PC-3 (cell line): ENCODE results near the gene PLS3. TPM values are rescaled to one million over a fixed set of nuclear protein-coding genes. Genes with fewer than 3 reads are reported as not detected.

Source experiments
- ATAC-seq: fragments of 200-7000 bp; cut with Tn5 transposase; 2 replicates; pipeline ENCODE4 v1.9.1; 2020; ENCODE audit warnings: mild to moderate bottlenecking, moderate library complexity
- BruUV-seq: library from RNA; stranded (reverse); fragments of 400-500 nt; replicated peaks from 2 replicates; lab custom pipeline; 2021; lab: Mats Ljungman, UMichigan
- CTCF ChIA-PET: fragments of 300-600 bp; sonication (Branson Sonifier 250); formaldehyde crosslinking; loops from one replicate; lab custom pipeline; 2022; ENCODE audit warnings: antibody characterized with exemption; lab: Charles Lee
- POLR2A ChIA-PET: fragments of 300-600 bp; sonication (Branson Sonifier 250); formaldehyde crosslinking; loops from one replicate; lab custom pipeline; 2022; ENCODE audit warnings: antibody characterized with exemption; ENCODE audit not compliant: unreplicated experiment; lab: Charles Lee
- DNase-seq: peaks from one replicate; pipeline ENCODE4 v3.0.0-alpha.2; 2015
- H2AFZ ChIP-seq: fragments of 300-600 bp; sonication (generic); 2 replicates; pipeline ENCODE4 v1.6.0; 2016; ENCODE audit warnings: antibody characterized with exemption, low read length
- H3F3A ChIP-seq: fragments of 300-600 bp; sonication (generic); one replicate; pipeline ENCODE4 v1.6.0; 2017; ENCODE audit warnings: antibody characterized with exemption, low read length, control low read depth, mild to moderate bottlenecking; ENCODE audit not compliant: unreplicated experiment
- H3K27ac ChIP-seq: fragments of 300-600 bp; sonication (generic); 2 replicates; pipeline ENCODE4 v1.5.1; 2016; ENCODE audit warnings: mild to moderate bottlenecking, low read length
- H3K27me3 ChIP-seq: fragments of 300-600 bp; sonication (generic); 2 replicates; pipeline ENCODE4 v1.6.1; 2016; ENCODE audit warnings: low read length, mixed read lengths
- H3K36me3 ChIP-seq: fragments of 300-600 bp; sonication (generic); 2 replicates; pipeline ENCODE4 v1.6.1; 2016; ENCODE audit warnings: low read depth, mixed run types, low read length, mixed read lengths
- H3K4me1 ChIP-seq: fragments of 300-600 bp; sonication (generic); 2 replicates; pipeline ENCODE4 v1.5.1; 2016; ENCODE audit warnings: low read length; ENCODE audit not compliant: insufficient read depth
- H3K4me2 ChIP-seq: fragments of 300-600 bp; sonication (generic); 2 replicates; pipeline ENCODE4 v1.6.0; 2016; ENCODE audit warnings: low read length
- H3K4me3 ChIP-seq: fragments of 300-600 bp; sonication (generic); 2 replicates; pipeline ENCODE4 v1.5.1; 2016; ENCODE audit warnings: mild to moderate bottlenecking, low read length, mixed read lengths
- H3K79me2 ChIP-seq: fragments of 300-600 bp; sonication (generic); 2 replicates; pipeline ENCODE4 v1.6.1; 2017; ENCODE audit warnings: low read length, mixed read lengths
- H3K9ac ChIP-seq: fragments of 300-600 bp; sonication (generic); 2 replicates; pipeline ENCODE4 v1.6.0; 2016; ENCODE audit warnings: mild to moderate bottlenecking, low read length
- H3K9me2 ChIP-seq: fragments of 300-600 bp; sonication (generic); replicated peaks from 2 replicates; pipeline ENCODE4 v1.6.1; 2016; ENCODE audit warnings: mixed run types, low read length, mixed read lengths
- H3K9me3 ChIP-seq: fragments of 300-600 bp; sonication (generic); 2 replicates; pipeline ENCODE4 v1.6.1; 2016; ENCODE audit warnings: low read length, mixed read lengths
- H4K20me1 ChIP-seq: fragments of 300-600 bp; sonication (generic); 2 replicates; pipeline ENCODE4 v1.6.1; 2016; ENCODE audit warnings: low read length, mixed read lengths
- EZH2 ChIP-seq: fragments of 300-600 bp; sonication (generic); IDR thresholded peaks from one replicate; pipeline ENCODE4 v1.6.1; 2017; ENCODE audit warnings: antibody characterized with exemption, mild to moderate bottlenecking, low read length; ENCODE audit not compliant: unreplicated experiment
- EZH2phosphoT487 ChIP-seq: fragments of 300-600 bp; sonication (generic); IDR thresholded peaks from 2 replicates; pipeline ENCODE4 v1.6.1; 2018; ENCODE audit warnings: mild to moderate bottlenecking, antibody characterized with exemption, low read length, borderline replicate concordance
- intact Hi-C: fragments of 100-400 bp; cut with micrococcal nuclease; formaldehyde crosslinking; loops from 2 replicates; pipeline ENCODE4 v1.9.0; 2023
- total RNA-seq: library from RNA; depleted of rRNA; stranded (reverse); fragments of >200 nt; gene quantifications from 2 replicates; pipeline ENCODE4 v1.2.3, GENCODE V29; 2014
- TF ChIP-seq, protein P1 (sequence below): fragments of 300-600 bp; sonication (generic); conservative IDR thresholded peaks from 2 replicates; pipeline ENCODE4 v1.5.1; 2017; ENCODE audit warnings: antibody characterized with exemption, low read depth, mild to moderate bottlenecking, low read length

PLS3 gene
- total RNA-seq, 1 experiment from 2014 or later: 267 TPM

DNA sequence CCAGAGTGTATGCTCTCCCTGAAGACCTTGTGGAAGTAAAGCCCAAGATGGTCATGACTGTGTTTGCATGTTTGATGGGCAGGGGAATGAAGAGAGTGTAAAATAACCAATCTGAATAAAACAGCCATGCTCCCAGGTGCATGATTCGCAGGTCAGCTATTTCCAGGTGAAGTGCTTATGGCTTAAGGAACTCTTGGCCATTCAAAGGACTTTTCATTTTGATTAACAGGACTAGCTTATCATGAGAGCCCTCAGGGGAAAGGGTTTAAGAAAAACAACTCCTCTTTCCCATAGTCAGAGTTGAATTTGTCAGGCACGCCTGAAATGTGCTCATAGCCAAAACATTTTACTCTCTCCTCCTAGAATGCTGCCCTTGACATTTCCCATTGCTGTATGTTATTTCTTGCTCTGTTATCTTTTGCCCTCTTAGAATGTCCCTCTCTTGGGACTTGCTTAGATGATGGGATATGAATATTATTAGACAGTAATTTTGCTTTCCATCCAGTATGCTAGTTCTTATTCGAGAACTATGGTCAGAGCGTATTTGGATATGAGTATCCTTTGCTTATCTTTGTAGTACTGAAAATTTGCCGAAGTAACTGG lies 88.6 kb downstream of the PLS3 start:
- Histone ChIP-seq H3K9me3 (no peaks in the 10 kb centered on the region), H3K4me3 (no peak overlapping the region), H4K20me1 (no peaks in the 10 kb centered on the region), H3K9me2 (no peaks in the 10 kb centered on the region), H3K9ac (no peak overlapping the region), H3K36me3 (peaks cover 52% of the 10 kb centered on the region; the same call in 1 of the 2 replicates), H3K4me1 (no peaks in the 10 kb centered on the region; the same call in 1 of the 2 replicates), H3F3A (no peaks in the 10 kb centered on the region), H3K79me2 (no peaks in the 10 kb centered on the region), H2AFZ (no peak overlapping the region), H3K27me3 (no peaks in the 10 kb centered on the region), H3K27ac (no peak overlapping the region), H3K4me2 (no peak overlapping the region)
- BruUV-seq: no TSS peak
- DNase-seq (peak; percentile 12), ATAC-seq (peak; percentile 15; the same call in 1 of the 2 replicates)
- ChIA-PET POLR2A (interaction anchor here (0.6 kb wide), 2 partner anchors 17 to 1027 kb away, joined by 3 read pairs; no protein-coding TSS in a partner anchor), CTCF (no interaction called here)
- no peak for TF ChIP-seq EZH2
- intact Hi-C loops: loop anchor here (2.0 to 10.0 kb wide), 3 partner anchors 29 to 319 kb away; no protein-coding TSS in a partner anchor

- POLR2A ChIA-PET: interaction anchor here (0.7 kb wide), 1 partner anchor 29 kb away, joined by 3 read pairs; no protein-coding TSS in a partner anchor
Measured at GRCh38 chrX:115650449-115650848, 89.5 kb downstream of the PLS3 start.

DNA sequence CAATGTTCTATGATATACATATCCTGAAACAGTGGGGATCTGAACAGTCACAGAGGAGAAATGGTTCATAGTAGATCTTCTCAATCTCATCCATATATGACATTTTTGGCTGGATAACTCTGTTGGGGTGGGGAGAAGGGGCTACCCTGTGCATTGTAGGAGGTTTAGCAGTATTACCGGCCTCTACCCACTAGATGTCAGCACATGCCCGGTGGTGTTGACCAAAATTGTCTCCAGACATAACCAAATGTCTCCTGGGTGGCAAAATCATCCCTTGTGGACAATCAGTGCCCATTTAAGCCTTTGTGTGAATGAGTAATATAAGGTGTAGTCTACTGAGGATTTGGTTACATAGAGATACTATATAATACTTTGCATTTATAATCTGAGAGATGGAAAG lies 89.9 kb downstream of the PLS3 start:
- ChIA-PET CTCF (no interaction called here), POLR2A (no interaction called here)
- Histone ChIP-seq H3K36me3 (peaks cover 40% of the 10 kb centered on the region; the same call in 1 of the 2 replicates), H3K4me1 (no peaks in the 10 kb centered on the region; the same call in 1 of the 2 replicates), H3K27ac (no peak overlapping the region), H3K4me2 (no peak overlapping the region), H4K20me1 (no peaks in the 10 kb centered on the region), H3K9ac (no peak overlapping the region), H3K9me3 (no peaks in the 10 kb centered on the region), H3K9me2 (no peaks in the 10 kb centered on the region), H3K79me2 (no peaks in the 10 kb centered on the region), H3F3A (no peaks in the 10 kb centered on the region), H3K4me3 (no peak overlapping the region), H2AFZ (no peak overlapping the region), H3K27me3 (no peaks in the 10 kb centered on the region)
- DNase-seq (peak; percentile 52), ATAC-seq (peak; percentile 83)
- intact Hi-C loops: loop anchor here (1.0 to 10.0 kb wide), 4 partner anchors 28 to 320 kb away; no protein-coding TSS in a partner anchor
- TF ChIP-seq, protein P1, sequence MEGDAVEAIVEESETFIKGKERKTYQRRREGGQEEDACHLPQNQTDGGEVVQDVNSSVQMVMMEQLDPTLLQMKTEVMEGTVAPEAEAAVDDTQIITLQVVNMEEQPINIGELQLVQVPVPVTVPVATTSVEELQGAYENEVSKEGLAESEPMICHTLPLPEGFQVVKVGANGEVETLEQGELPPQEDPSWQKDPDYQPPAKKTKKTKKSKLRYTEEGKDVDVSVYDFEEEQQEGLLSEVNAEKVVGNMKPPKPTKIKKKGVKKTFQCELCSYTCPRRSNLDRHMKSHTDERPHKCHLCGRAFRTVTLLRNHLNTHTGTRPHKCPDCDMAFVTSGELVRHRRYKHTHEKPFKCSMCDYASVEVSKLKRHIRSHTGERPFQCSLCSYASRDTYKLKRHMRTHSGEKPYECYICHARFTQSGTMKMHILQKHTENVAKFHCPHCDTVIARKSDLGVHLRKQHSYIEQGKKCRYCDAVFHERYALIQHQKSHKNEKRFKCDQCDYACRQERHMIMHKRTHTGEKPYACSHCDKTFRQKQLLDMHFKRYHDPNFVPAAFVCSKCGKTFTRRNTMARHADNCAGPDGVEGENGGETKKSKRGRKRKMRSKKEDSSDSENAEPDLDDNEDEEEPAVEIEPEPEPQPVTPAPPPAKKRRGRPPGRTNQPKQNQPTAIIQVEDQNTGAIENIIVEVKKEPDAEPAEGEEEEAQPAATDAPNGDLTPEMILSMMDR: peak; percentile 65
- TF ChIP-seq EZH2: no peak
- TF ChIP-seq EZH2phosphoT487: no peak
- no TSS peak for BruUV-seq

More at GRCh38 chrX:115650449-115650848, 89.5 kb downstream of the PLS3 start:
- Histone ChIP-seq H3K79me2 (no peaks in the 10 kb centered on the region), H3K9me2 (no peaks in the 10 kb centered on the region), H3K27me3 (no peaks in the 10 kb centered on the region), H3K36me3 (peaks cover 45% of the 10 kb centered on the region; the same call in 1 of the 2 replicates), H3K9ac (no peak overlapping the region), H4K20me1 (no peaks in the 10 kb centered on the region), H3F3A (no peaks in the 10 kb centered on the region), H3K9me3 (no peaks in the 10 kb centered on the region), H3K4me3 (no peak overlapping the region), H3K27ac (no peak overlapping the region), H2AFZ (no peak overlapping the region), H3K4me1 (no peaks in the 10 kb centered on the region; the same call in 1 of the 2 replicates), H3K4me2 (no peak overlapping the region)
- CTCF ChIA-PET: interaction anchor here (0.6 kb wide), 1 partner anchor 394 kb away, joined by 4 read pairs; no protein-coding TSS in a partner anchor
- DNase-seq: peak; percentile 9
- peak; percentile 65; the same call in 1 of the 2 replicates for ATAC-seq
- BruUV-seq: no TSS peak
- no peak for TF ChIP-seq EZH2phosphoT487
- no peak for TF ChIP-seq EZH2
- TF ChIP-seq, protein P1: no peak
- intact Hi-C loops: loop anchor here (2.0 to 10.0 kb wide), 3 partner anchors 28 to 320 kb away; no protein-coding TSS in a partner anchor
